GM13976 (cell line): ENCODE results near the gene KLF1.
A peak's percentile ranks its signal among the peaks of the same experiment; 100 is the strongest.
"Not testable (repeated sequence)": the region's sequence is repeated elsewhere in the genome, so short reads cannot be mapped to it uniquely, and the experiment has no call there.

Source experiments
- DNase-seq: peaks from one replicate; pipeline ENCODE4 v3.0.0; 2012; ENCODE audit warnings: low spot score
- in situ Hi-C: fragments of 300-500 bp; cut with MboI; formaldehyde crosslinking; loops from one replicate; pipeline ENCODE4 v1.12.0; 2022; ENCODE audit warnings: low sequenced_read_pairs, mixed read lengths, inconsistent platforms; ENCODE audit not compliant: unreplicated experiment
- TF ChIP-seq, protein P1 (sequence below): IDR thresholded peaks from 2 replicates; pipeline ENCODE4 v1.5.1; 2012; ENCODE audit warnings: borderline replicate concordance, mild to moderate bottlenecking; ENCODE audit not compliant: insufficient read depth; ENCODE audit errors: extremely low read depth, missing control alignments, control extremely low read depth

The KLF1 gene

DNA sequence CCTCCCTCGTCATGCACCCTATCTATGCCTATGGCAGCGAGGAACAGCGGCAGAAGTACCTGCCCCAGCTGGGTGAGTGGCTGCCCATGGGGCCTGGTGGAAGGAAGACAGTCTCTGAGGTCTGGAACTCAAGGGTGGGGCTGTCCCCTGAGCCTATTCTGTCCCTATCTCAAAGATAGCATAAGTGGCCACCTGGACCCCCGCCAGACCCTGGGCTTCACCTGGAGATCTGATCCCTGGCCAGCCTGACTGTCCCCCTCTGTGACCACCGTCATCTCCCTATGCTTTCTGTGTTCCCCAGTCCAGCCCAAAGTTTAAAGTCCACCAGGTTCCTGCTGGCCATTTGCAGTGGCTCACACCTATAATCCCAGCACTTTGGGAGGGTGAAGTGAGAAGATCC lies 6.6 kb upstream of the KLF1 start:
- in situ Hi-C loops: no loop called here
- TF ChIP-seq, protein P1, sequence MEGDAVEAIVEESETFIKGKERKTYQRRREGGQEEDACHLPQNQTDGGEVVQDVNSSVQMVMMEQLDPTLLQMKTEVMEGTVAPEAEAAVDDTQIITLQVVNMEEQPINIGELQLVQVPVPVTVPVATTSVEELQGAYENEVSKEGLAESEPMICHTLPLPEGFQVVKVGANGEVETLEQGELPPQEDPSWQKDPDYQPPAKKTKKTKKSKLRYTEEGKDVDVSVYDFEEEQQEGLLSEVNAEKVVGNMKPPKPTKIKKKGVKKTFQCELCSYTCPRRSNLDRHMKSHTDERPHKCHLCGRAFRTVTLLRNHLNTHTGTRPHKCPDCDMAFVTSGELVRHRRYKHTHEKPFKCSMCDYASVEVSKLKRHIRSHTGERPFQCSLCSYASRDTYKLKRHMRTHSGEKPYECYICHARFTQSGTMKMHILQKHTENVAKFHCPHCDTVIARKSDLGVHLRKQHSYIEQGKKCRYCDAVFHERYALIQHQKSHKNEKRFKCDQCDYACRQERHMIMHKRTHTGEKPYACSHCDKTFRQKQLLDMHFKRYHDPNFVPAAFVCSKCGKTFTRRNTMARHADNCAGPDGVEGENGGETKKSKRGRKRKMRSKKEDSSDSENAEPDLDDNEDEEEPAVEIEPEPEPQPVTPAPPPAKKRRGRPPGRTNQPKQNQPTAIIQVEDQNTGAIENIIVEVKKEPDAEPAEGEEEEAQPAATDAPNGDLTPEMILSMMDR: no peak
- DNase-seq: no peak

DNA sequence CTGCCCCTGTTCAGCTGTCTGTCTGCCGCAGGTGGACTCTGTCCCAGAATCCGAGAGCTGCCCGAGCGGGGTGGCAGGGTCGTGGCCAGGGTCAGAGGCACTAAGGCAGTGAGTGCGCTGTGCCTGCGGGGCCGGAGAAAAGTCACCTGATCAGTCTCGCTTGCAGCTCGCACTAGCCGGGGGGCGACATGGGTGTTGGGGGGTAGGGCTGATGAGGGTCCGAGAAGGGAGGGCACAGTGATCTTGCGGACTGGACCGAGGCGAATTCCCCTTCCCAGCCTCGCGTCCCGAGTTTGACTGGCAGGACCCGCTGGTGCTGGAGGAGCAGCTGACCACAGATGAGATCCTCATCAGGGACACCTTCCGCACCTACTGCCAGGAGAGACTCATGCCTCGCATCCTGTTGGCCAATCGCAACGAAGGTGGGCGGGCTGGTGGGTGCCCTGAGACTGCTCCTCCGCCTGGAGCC lies 4.6 kb upstream of the KLF1 start:
- in situ Hi-C loops: no loop called here
- TF ChIP-seq, protein P1: no peak
- DNase-seq: no peak

DNA sequence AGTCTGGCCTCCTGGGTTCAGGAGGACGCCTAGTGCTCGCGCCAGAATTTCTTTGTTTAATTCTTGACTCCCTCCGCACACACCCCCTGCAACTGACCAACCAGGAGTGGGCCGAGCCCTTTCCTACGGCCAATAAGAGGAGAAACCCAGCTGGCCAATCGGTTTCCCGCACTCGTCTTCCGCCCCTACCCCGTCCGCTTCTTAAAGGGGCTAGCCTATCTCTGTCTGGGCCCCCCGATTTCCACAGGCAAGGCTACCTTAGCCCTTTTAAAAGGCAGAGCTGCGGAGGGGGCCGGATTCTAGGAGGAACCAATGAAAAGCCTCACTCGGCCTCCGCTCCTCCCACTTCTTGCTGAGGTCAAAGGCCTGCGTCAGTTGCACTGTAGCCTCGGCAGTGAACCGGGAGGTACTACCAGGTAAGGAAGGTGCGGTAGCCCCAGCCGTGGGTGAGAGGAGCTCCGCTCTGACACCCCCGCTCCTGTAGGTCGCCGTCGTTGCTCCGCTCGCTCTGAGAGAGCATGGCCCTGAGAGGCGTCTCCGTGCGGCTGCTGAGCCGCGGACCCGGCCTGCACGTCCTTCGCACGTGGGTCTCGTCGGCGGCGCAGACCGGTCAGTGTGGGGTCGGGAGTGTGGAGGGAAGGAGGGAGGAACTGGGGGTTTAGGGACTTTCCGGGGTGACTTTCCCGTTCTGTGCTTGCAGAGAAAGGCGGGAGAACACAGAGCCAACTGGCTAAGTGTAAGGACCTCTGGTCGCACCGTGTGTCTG lies 4.0 kb upstream of the KLF1 start, which contains the start of gene GCDH:
Gene GCDH (plus strand): TSS at position 374 of the 766 bp plus-strand sequence. CDS start 145 bp downstream, at position 519.
- in situ Hi-C loops: no loop called here
- peak; percentile 97 for DNase-seq
- TF ChIP-seq, protein P1: no peak

GRCh38 chr19:12890299-12890786 lies 3.3 kb upstream of the KLF1 start:
- DNase-seq, in situ Hi-C loops: not testable (repeated sequence)

GRCh38 chr19:12888006-12888603 lies 1.1 kb upstream of the KLF1 start:
- TF ChIP-seq, protein P1: no peak
- no peak for DNase-seq
- in situ Hi-C loops: no loop called here

GRCh38 chr19:12886651-12886968 lies 391 bp downstream of the KLF1 start:
- in situ Hi-C loops: no loop called here
- TF ChIP-seq, protein P1: no peak
- no peak for DNase-seq
